Measurements from ENCODE around the gene ASB6. TPM values are rescaled to one million over a fixed set of nuclear protein-coding genes. Genes with fewer than 3 reads are reported as not detected.

Gene ASB6
- total and polyA plus RNA-seq, 2 donors (not counting 1 experiment from before 2014, with no cell fraction given) = 27.7 to 27.9 TPM

GRCh38 chr9:129591916-129592315 lies 50.0 kb downstream of the ASB6 start:
- TF ChIP-seq EZH2 (IDR thresholded peaks at IDR 0.05; ENCODE audit: borderline replicate concordance, insufficient read depth, low read depth, low read length, poor library complexity, severe bottlenecking) = no peak
- TF ChIP-seq, protein P1, sequence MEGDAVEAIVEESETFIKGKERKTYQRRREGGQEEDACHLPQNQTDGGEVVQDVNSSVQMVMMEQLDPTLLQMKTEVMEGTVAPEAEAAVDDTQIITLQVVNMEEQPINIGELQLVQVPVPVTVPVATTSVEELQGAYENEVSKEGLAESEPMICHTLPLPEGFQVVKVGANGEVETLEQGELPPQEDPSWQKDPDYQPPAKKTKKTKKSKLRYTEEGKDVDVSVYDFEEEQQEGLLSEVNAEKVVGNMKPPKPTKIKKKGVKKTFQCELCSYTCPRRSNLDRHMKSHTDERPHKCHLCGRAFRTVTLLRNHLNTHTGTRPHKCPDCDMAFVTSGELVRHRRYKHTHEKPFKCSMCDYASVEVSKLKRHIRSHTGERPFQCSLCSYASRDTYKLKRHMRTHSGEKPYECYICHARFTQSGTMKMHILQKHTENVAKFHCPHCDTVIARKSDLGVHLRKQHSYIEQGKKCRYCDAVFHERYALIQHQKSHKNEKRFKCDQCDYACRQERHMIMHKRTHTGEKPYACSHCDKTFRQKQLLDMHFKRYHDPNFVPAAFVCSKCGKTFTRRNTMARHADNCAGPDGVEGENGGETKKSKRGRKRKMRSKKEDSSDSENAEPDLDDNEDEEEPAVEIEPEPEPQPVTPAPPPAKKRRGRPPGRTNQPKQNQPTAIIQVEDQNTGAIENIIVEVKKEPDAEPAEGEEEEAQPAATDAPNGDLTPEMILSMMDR (IDR thresholded peaks at IDR 0.05) = no peak
- Mint-ChIP-seq H3K27ac (no peak overlapping the region), H3K27me3 (peaks cover 64% of the 10 kb centered on the region), H3K4me1 (peaks cover 4% of the 10 kb centered on the region), H3K9me3 (ENCODE audit: insufficient read depth) (no peaks in the 10 kb centered on the region), H3K4me3 (no peak overlapping the region)
- Histone ChIP-seq H3K9ac (ENCODE audit: low read length) (no peak overlapping the region), H3K36me3 (replicated peaks in 1 of 2; ENCODE audit: control extremely low read depth in 1 of 2, control insufficient read depth in 1 of 2, extremely low read depth in 1 of 2, insufficient read depth in 2 of 2, low read length in 1 of 2) (no peaks in the 10 kb centered on the region), H3K4me1 (ENCODE audit: control insufficient read depth in 2 of 2, insufficient read depth in 2 of 2, low read length in 2 of 2) (peaks cover 0 to 2% of the 10 kb centered on the region in 2 donors), H2AFZ (ENCODE audit: insufficient read depth, low read depth, low read length, poor library complexity, severe bottlenecking) (no peak overlapping the region), H3K27ac (ENCODE audit: low read length in 2 of 2) (no peak overlapping the region), H3K4me3 (ENCODE audit: control extremely low read depth in 1 of 5, extremely low read depth in 1 of 5, insufficient read depth in 1 of 5, low read depth in 2 of 5, low read length in 4 of 5) (no peak overlapping the region), H3K79me2 (ENCODE audit: control insufficient read depth, insufficient read depth, low read length) (no peaks in the 10 kb centered on the region), H4K20me1 (ENCODE audit: control insufficient read depth, insufficient read depth, low read length, poor library complexity, severe bottlenecking) (no peaks in the 10 kb centered on the region), H3K27me3 (replicated peaks in 1 of 4; ENCODE audit: control extremely low read depth in 1 of 4, control insufficient read depth in 3 of 4, insufficient read depth in 4 of 4, low read length in 3 of 4) (peaks cover 0 to 15% (median 2%) of the 10 kb centered on the region in 4 experiments), H3K9me3 (ENCODE audit: control extremely low read depth in 1 of 3, control insufficient read depth in 2 of 3, insufficient read depth in 1 of 3, low read length in 2 of 3) (peaks cover 0 to 4% (median 0%) of the 10 kb centered on the region in 3 donors), H3K4me2 (replicated peaks; ENCODE audit: low read depth, low read length, poor library complexity, severe bottlenecking) (no peak overlapping the region)
- 98% methylated on average over 4 of the region's 5 CpGs for WGBS (ENCODE audit: insufficient coverage)
- DNase-seq (no peak), ATAC-seq (ENCODE audit: low read depth) (no peak)
- ChIA-PET POLR2A (no interaction called here), CTCF (no interaction called here)
- intact Hi-C loops (cut with micrococcal nuclease) = no loop called here

DNA sequence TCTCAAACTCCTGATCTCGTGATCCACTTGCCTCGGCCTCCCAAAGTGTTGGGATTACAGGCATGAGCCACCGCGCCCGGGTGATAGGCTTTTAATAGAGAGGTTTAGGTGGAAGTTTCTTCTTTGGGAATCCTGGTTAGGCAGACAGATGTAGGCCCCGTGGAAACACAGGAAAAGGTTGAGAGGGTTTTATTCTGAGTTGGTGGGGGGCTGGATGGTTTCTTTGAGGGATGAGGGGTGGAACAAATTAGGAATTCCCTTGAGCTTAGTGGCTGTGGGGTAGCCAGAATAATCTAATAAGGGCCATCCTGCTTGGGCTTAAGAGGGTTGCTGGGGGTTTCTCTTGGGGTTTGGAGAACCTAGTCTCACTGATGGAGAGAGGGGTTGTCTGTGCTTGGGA lies 51.5 kb downstream of the ASB6 start:
- Histone ChIP-seq H3K4me1 (ENCODE audit: control insufficient read depth in 2 of 2, insufficient read depth in 2 of 2, low read length in 2 of 2) (no peaks in the 10 kb centered on the region), H3K27me3 (replicated peaks in 1 of 4; ENCODE audit: control extremely low read depth in 1 of 4, control insufficient read depth in 3 of 4, insufficient read depth in 4 of 4, low read length in 3 of 4) (peaks cover 0 to 7% (median 0%) of the 10 kb centered on the region in 4 experiments), H4K20me1 (ENCODE audit: control insufficient read depth, insufficient read depth, low read length, poor library complexity, severe bottlenecking) (no peaks in the 10 kb centered on the region), H3K36me3 (replicated peaks in 1 of 2; ENCODE audit: control extremely low read depth in 1 of 2, control insufficient read depth in 1 of 2, extremely low read depth in 1 of 2, insufficient read depth in 2 of 2, low read length in 1 of 2) (no peaks in the 10 kb centered on the region), H3K79me2 (ENCODE audit: control insufficient read depth, insufficient read depth, low read length) (no peaks in the 10 kb centered on the region), H3K27ac (ENCODE audit: low read length in 2 of 2) (no peak overlapping the region), H3K4me2 (replicated peaks; ENCODE audit: low read depth, low read length, poor library complexity, severe bottlenecking) (no peak overlapping the region), H3K9ac (ENCODE audit: low read length) (no peak overlapping the region), H3K4me3 (ENCODE audit: control extremely low read depth in 1 of 5, extremely low read depth in 1 of 5, insufficient read depth in 1 of 5, low read depth in 2 of 5, low read length in 4 of 5) (no peak overlapping the region), H2AFZ (ENCODE audit: insufficient read depth, low read depth, low read length, poor library complexity, severe bottlenecking) (no peak overlapping the region), H3K9me3 (ENCODE audit: control extremely low read depth in 1 of 3, control insufficient read depth in 2 of 3, insufficient read depth in 1 of 3, low read length in 2 of 3) (no peaks in the 10 kb centered on the region)
- 98% methylated on average over 4 of the region's 6 CpGs for WGBS (ENCODE audit: insufficient coverage)
- ChIA-PET POLR2A (no interaction called here), CTCF (no interaction called here)
- TF ChIP-seq, protein P1 (IDR thresholded peaks at IDR 0.05) = no peak
- TF ChIP-seq EZH2 (IDR thresholded peaks at IDR 0.05; ENCODE audit: borderline replicate concordance, insufficient read depth, low read depth, low read length, poor library complexity, severe bottlenecking) = no peak
- DNase-seq (no peak), ATAC-seq (ENCODE audit: low read depth) (no peak)
- no peaks in the 10 kb centered on the region for H3K4me1 Mint-ChIP-seq
- peaks cover 57% of the 10 kb centered on the region for H3K27me3 Mint-ChIP-seq
- no peaks in the 10 kb centered on the region for H3K9me3 Mint-ChIP-seq (ENCODE audit: insufficient read depth)
- intact Hi-C loops (cut with micrococcal nuclease) = no loop called here
- H3K4me3 Mint-ChIP-seq = no peak overlapping the region
- H3K27ac Mint-ChIP-seq = no peak overlapping the region
